HG02852 (cell line): Measurements from ENCODE around the gene ANKRD33.

Experiments
- ATAC-seq: cut with Tn5 transposase; IDR thresholded peaks from one replicate; pipeline ENCODE4 v1.9.1; 2021; ENCODE audit warnings: mild to moderate bottlenecking, moderate library complexity; ENCODE audit not compliant: unreplicated experiment

ANKRD33 gene

GRCh38 chr12:51855586-51856428 is 32.1 kb upstream of the ANKRD33 start:
- no peak for ATAC-seq

- no peak for ATAC-seq
Measured at GRCh38 chr12:51860986-51861385, 26.9 kb upstream of the ANKRD33 start.

- no peak for ATAC-seq
Measured at GRCh38 chr12:51862947-51863346, 25.0 kb upstream of the ANKRD33 start.

- ATAC-seq = no peak
Measured at GRCh38 chr12:51863363-51863932, 24.5 kb upstream of the ANKRD33 start.

GRCh38 chr12:51863933-51864832 is 23.7 kb upstream of the ANKRD33 start:
- no peak for ATAC-seq

- no peak for ATAC-seq
Measured at GRCh38 chr12:51864833-51865670, 22.9 kb upstream of the ANKRD33 start.

- no peak for ATAC-seq
Measured at GRCh38 chr12:51865757-51866270, 22.1 kb upstream of the ANKRD33 start.

GRCh38 chr12:51866324-51866723 is 21.6 kb upstream of the ANKRD33 start:
- no peak for ATAC-seq

- ATAC-seq = no peak
Measured at GRCh38 chr12:51866762-51867161, 21.1 kb upstream of the ANKRD33 start.

GRCh38 chr12:51867371-51867770 is 20.5 kb upstream of the ANKRD33 start:
- ATAC-seq = no peak

- no peak for ATAC-seq
Measured at GRCh38 chr12:51867796-51868428, 20.0 kb upstream of the ANKRD33 start.

GRCh38 chr12:51868821-51869495 is 18.9 kb upstream of the ANKRD33 start:
- no peak for ATAC-seq

- ATAC-seq = no peak
Measured at GRCh38 chr12:51869496-51869865, 18.4 kb upstream of the ANKRD33 start.

GRCh38 chr12:51869931-51870330 is 18.0 kb upstream of the ANKRD33 start:
- ATAC-seq = no peak

- ATAC-seq = no peak
Measured at GRCh38 chr12:51870504-51870903, 17.4 kb upstream of the ANKRD33 start.

- no peak for ATAC-seq
Measured at GRCh38 chr12:51871126-51871525, 16.8 kb upstream of the ANKRD33 start.

- ATAC-seq = no peak
Measured at GRCh38 chr12:51871918-51872688, 15.8 kb upstream of the ANKRD33 start.

GRCh38 chr12:51872689-51872981 is 15.3 kb upstream of the ANKRD33 start:
- no peak for ATAC-seq
